NB4 (cell line): ENCODE data around the gene CDHR5.

Experiments
- CTCF ChIP-seq: IDR thresholded peaks from one replicate; pipeline ENCODE4 v1.5.1; 2012; ENCODE audit warnings: low read depth, low read length
- POLR2A ChIP-seq: IDR thresholded peaks from 2 replicates; pipeline ENCODE4 v1.6.1; 2011; ENCODE audit warnings: mild to moderate bottlenecking; ENCODE audit not compliant: insufficient read length; ENCODE audit errors: extremely low read depth

- no peak for TF ChIP-seq CTCF
- TF ChIP-seq POLR2A: no peak
These were observed 8.2 kb downstream of the CDHR5 start for GRCh38 chr11:616320-617198.
